ENCODE data around the gene CDH4. TPM values are rescaled to one million over a fixed set of nuclear protein-coding genes. Genes with fewer than 3 reads are reported as not detected.

The CDH4 gene
- total RNA-seq, 4 donors from 2014 or later: 0.71 to 4.2 (median 2.9) TPM

DNA sequence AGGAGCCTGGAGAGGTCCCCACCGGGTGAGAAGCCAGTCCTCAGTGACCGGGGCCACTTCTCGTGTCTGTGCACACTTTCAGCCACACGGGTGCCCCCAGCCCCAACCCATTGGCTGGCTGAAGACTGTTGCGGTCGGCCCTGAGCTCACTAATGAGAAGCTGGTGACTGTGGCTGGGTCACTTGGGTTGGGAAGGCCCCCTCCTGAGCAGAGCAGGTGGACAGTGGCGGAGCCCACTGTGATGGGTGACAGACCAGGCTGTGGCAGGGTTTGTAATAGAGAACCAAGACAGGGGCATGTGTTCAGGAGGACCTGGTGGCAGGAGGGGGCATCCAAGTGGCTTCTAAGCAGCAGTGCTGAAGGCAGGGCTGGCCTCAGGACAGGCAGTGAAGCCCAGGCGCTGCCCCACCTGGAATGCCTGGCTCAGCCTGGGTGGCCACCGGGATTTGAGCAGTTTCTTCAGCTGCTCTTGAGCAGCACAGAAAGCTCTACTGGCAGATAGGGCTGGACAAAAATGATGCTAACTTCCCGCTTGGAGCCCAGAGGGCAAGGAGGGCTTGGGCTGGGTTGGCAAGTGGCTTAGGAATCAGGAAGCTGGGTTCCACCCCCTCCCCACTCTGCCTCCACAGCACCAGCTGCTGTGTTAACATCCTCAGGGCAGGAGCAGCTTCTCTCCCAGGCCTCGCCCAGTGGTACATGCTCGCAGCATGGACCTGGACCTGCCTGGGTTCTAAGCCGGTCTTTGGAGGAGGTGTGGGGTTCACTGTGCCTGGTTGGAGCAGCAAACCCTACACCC, 256.4 kb downstream of the CDH4 start:
- TF ChIP-seq POLR2A (IDR thresholded peaks at IDR 0.05): no peak
- TF ChIP-seq, protein P1, sequence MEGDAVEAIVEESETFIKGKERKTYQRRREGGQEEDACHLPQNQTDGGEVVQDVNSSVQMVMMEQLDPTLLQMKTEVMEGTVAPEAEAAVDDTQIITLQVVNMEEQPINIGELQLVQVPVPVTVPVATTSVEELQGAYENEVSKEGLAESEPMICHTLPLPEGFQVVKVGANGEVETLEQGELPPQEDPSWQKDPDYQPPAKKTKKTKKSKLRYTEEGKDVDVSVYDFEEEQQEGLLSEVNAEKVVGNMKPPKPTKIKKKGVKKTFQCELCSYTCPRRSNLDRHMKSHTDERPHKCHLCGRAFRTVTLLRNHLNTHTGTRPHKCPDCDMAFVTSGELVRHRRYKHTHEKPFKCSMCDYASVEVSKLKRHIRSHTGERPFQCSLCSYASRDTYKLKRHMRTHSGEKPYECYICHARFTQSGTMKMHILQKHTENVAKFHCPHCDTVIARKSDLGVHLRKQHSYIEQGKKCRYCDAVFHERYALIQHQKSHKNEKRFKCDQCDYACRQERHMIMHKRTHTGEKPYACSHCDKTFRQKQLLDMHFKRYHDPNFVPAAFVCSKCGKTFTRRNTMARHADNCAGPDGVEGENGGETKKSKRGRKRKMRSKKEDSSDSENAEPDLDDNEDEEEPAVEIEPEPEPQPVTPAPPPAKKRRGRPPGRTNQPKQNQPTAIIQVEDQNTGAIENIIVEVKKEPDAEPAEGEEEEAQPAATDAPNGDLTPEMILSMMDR (IDR thresholded peaks at IDR 0.05): no peak
- H3K4me3 ChIP-seq (ENCODE audit: low read depth, poor library complexity, severe bottlenecking): no peak overlapping the region
- DNase-seq (ENCODE audit: low spot score in 2 of 2): no peak
- intact Hi-C loops (cut with DNase I; ENCODE audit: low total_unique reads): no loop called here
- 66 to 72% methylated on average over 13 of the region's 13 CpGs for WGBS, 2 donors

DNA sequence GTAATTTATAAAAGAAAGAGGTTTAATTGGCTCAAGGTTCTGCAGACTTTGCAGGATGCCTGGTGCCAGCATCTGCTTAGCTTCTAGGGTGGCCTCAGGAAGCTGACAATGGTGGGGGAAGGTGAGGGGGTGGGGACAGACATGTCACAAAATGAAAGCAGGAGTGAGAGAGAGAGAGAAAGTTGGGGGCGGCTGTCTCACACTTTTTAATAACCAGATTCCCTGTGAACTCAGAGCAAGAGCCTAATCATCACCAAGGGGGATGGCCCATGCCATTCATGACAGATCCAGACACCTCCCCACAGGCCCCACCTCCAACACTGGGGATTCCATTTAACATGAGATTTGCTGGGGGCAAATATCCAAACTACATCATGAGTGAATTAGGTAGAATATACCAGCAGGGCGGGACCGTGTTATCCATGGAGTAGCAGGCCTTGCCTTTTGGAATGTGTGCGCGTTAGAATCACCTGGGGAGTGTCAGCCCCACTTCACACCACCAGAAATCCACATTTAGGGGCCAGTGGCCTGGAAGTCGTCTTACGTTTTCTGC, 258.8 kb downstream of the CDH4 start:
- TF ChIP-seq, protein P1 (IDR thresholded peaks at IDR 0.05): no peak
- no peak for TF ChIP-seq POLR2A (IDR thresholded peaks at IDR 0.05)
- no peak overlapping the region for H3K4me3 ChIP-seq (ENCODE audit: low read depth, poor library complexity, severe bottlenecking)
- intact Hi-C loops (cut with DNase I; ENCODE audit: low total_unique reads): no loop called here
- DNase-seq (ENCODE audit: low spot score in 2 of 2): no peak
- 72 to 78% methylated on average over 7 of the region's 7 CpGs for WGBS, 2 donors

DNA sequence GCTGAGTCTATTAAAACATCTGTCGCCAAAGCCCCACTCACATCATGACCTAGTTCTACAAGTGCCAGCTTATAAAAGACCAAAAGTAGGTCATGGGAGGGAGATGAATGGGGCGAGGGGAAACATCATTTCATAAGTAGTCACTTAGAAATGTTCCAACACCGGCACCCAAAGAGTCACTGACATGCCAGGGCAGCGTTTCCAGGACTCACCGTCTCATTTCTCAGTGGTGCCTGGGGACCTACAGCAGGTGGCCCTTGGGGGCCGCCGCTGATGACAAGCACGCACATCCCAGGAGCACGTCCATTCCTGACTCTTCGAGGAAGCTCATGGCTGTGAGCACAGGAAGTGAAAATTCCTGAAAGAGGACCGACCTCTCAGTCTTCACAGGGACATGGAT, 260.4 kb downstream of the CDH4 start:
- 74 to 82% methylated on average over 11 of the region's 11 CpGs for WGBS, 2 donors
- TF ChIP-seq POLR2A (IDR thresholded peaks at IDR 0.05): no peak
- TF ChIP-seq, protein P1 (IDR thresholded peaks at IDR 0.05): no peak
- no peak overlapping the region for H3K4me3 ChIP-seq (ENCODE audit: low read depth, poor library complexity, severe bottlenecking)
- intact Hi-C loops (cut with DNase I; ENCODE audit: low total_unique reads): no loop called here
- no peak for DNase-seq (ENCODE audit: low spot score in 2 of 2)

DNA sequence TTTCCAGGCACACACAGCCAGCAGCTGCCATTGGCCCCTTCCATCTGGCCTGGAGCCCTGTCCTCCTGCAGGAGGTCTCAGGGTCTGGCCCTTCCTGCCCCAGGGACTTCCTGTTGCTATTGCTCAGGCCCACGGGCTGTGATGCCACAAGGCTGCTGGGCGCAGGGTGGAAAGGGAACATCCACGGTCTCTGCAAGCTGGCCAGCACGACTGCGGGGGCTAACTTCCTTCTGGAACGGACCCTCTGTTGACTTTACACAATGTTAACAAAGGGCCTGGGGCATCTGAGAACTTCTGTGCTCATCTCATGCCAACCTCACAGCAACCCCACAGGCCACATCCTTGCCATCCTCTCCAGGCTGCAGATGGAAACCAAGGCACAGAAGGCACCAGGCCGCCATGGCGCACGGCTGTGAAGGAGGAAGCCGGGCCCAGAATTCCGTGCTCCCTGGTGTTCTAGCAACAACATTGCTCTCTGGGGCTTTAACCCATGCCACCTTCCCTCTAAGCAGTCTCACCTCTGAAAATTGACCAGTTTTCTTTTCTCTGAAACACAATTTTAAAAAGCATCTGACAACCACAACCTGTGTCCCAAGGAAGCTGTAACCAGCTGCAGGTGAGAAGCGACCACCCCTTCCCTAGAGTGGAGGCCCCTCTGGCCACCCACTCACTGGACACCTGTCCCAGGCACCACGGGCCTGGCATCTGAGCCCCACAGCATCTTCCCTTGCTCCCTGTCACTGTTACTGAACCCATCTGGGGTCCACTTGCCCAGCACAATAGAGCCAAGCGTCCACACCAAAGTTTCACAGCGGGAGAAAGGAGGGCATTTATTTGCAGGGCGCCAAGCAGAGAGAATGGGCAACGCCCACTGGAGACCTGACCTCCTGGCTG, 261.3 kb downstream of the CDH4 start:
- intact Hi-C loops (cut with DNase I; ENCODE audit: low total_unique reads): no loop called here
- 85 to 86% methylated on average over 16 to 17 of the region's 17 CpGs for WGBS, 2 donors
- H3K4me3 ChIP-seq (ENCODE audit: low read depth, poor library complexity, severe bottlenecking): no peak overlapping the region
- no peak for DNase-seq (ENCODE audit: low spot score in 2 of 2)
- TF ChIP-seq POLR2A (IDR thresholded peaks at IDR 0.05): no peak
- TF ChIP-seq, protein P1 (IDR thresholded peaks at IDR 0.05): no peak

DNA sequence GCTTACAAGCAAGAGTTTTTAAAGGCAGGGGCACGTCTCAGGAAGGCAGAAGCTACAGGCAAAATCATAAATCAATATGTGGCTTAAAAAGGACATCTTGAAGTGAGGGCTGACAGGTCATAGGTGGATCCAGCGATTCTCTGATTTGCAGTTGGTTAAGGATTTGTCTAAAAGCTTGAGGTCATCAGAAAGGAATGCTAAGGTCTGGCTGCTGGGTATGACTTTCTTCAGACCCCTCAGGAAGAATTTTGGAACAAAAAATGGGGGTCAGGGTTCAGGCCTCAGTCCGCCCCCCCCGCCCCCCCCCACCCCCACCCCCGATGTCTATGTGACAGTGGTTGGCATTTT, 261.9 kb downstream of the CDH4 start:
- WGBS, 2 donors: 52 to 60% methylated on average over 5 of the region's 5 CpGs
- intact Hi-C loops (cut with DNase I; ENCODE audit: low total_unique reads): no loop called here
- H3K4me3 ChIP-seq (ENCODE audit: low read depth, poor library complexity, severe bottlenecking): no peak overlapping the region
- DNase-seq (ENCODE audit: low spot score in 2 of 2): no peak
- TF ChIP-seq POLR2A (IDR thresholded peaks at IDR 0.05): no peak
- TF ChIP-seq, protein P1 (IDR thresholded peaks at IDR 0.05): no peak
